Endothelial cell of umbilical vein (primary cell): ENCODE results near the gene ATG101. TPM values are rescaled to one million over a fixed set of nuclear protein-coding genes. Genes with fewer than 3 reads are reported as not detected.
A peak's percentile ranks its signal among the peaks of the same experiment; 100 is the strongest.

Experiments
- BruUV-seq: library from RNA; stranded (reverse); fragments of 400-500 nt; replicated peaks from 2 replicates; lab custom pipeline; 2021; lab: Mats Ljungman, UMichigan
- CTCF ChIA-PET: fragments of 300-600, 350-600 bp; sonication (Branson Sonifier 250); formaldehyde crosslinking; loops from one replicate; lab custom pipeline; 2021; ENCODE audit warnings: antibody characterized with exemption, inconsistent platforms; lab: Charles Lee
- POLR2A ChIA-PET: fragments of 300-600, 350-600 bp; sonication (Branson Sonifier 250); formaldehyde crosslinking; loops from one replicate; lab custom pipeline; 2021; ENCODE audit warnings: antibody characterized with exemption, inconsistent platforms; lab: Charles Lee
- DNase-seq: peaks from one replicate; pipeline ENCODE4 v3.0.0-alpha.2; 2011; ENCODE audit warnings: low read depth, low spot score
- FAIRE-seq: peaks from 2 replicates; lab custom pipeline; 2011; peaks lifted over from hg19 to GRCh38; lab: Jason Lieb, UNC
- H2AFZ ChIP-seq: 2 replicates; pipeline ENCODE4 v1.6.0; 2012; ENCODE audit warnings: low read depth, low read length, control low read depth, inconsistent platforms
- H3K27ac ChIP-seq: 2 replicates; pipeline ENCODE4 v1.5.1; 2011; ENCODE audit warnings: low read depth, mild to moderate bottlenecking, control low read depth, low read length, moderate library complexity; ENCODE audit not compliant: insufficient read depth
- H3K27me3 ChIP-seq, 2 experiments: 2 replicates each; pipeline versions ENCODE4 v1.6.0 to v1.6.1; 2011; ENCODE audit warnings: low read length in 2 of 2, mixed read lengths in 1 of 2; ENCODE audit not compliant: control insufficient read depth in 2 of 2, insufficient read depth in 2 of 2
- H3K36me3 ChIP-seq, 2 experiments: 2 replicates in 1 of 2; 3 replicates in 1 of 2; pipeline ENCODE4 v1.5.1; 2011; ENCODE audit warnings: low read length in 2 of 2, mild to moderate bottlenecking in 1 of 2, moderate library complexity in 1 of 2; ENCODE audit not compliant: control insufficient read depth in 2 of 2, insufficient read depth in 2 of 2; ENCODE audit errors: extremely low read depth in 1 of 2
- H3K4me1 ChIP-seq: 3 replicates; pipeline ENCODE4 v1.5.1; 2011; ENCODE audit warnings: mild to moderate bottlenecking, low read length; ENCODE audit not compliant: control insufficient read depth, insufficient read depth; ENCODE audit errors: extremely low read depth
- H3K4me2 ChIP-seq: 2 replicates; pipeline ENCODE4 v1.6.1; 2011; ENCODE audit warnings: low read length, control low read depth, mixed read lengths; ENCODE audit not compliant: insufficient read depth
- H3K4me3 ChIP-seq, 3 experiments: fragments of 200-600 bp in 1 of 3; sonication (generic), shearing (Covaris generic) in 1 of 3; replicated peaks in 1 of 3; 2 replicates each; pipeline ENCODE4 v1.5.1; 2011 to 2016; ENCODE audit warnings: control low read depth in 3 of 3, low read length in 3 of 3, mild to moderate bottlenecking in 2 of 3, inconsistent platforms in 1 of 3, low read depth in 1 of 3, moderate library complexity in 1 of 3; ENCODE audit not compliant: insufficient read depth in 1 of 3
- H3K79me2 ChIP-seq: 2 replicates; pipeline ENCODE4 v1.6.0; 2012; ENCODE audit warnings: low read length, inconsistent platforms; ENCODE audit not compliant: control insufficient read depth, insufficient read depth
- H3K9ac ChIP-seq: replicated peaks from 2 replicates; pipeline ENCODE3; 2011; ENCODE audit warnings: low read length, control low read depth; ENCODE audit not compliant: insufficient read depth; ENCODE audit errors: extremely low read depth
- H3K9me1 ChIP-seq: replicated peaks from 3 replicates; pipeline ENCODE4 v1.6.0; 2011; ENCODE audit warnings: mild to moderate bottlenecking, low read length; ENCODE audit not compliant: control insufficient read depth, insufficient read depth; ENCODE audit errors: extremely low read depth
- H3K9me3 ChIP-seq: replicated peaks from 2 replicates; pipeline ENCODE4 v1.5.1; 2012; ENCODE audit warnings: low read length, inconsistent platforms; ENCODE audit not compliant: control insufficient read depth, insufficient read depth
- H4K20me1 ChIP-seq: replicated peaks from 2 replicates; pipeline ENCODE3; 2011; ENCODE audit warnings: mild to moderate bottlenecking, low read length; ENCODE audit not compliant: control insufficient read depth, insufficient read depth; ENCODE audit errors: extremely low read depth
- FOS ChIP-seq: IDR thresholded peaks from 2 replicates; pipeline ENCODE4 v1.6.1; 2011; ENCODE audit warnings: mild to moderate bottlenecking, low read length, moderate library complexity, borderline replicate concordance; ENCODE audit not compliant: insufficient read depth
- GATA2 ChIP-seq: IDR thresholded peaks from 2 replicates; pipeline ENCODE4 v1.7.0; 2011; ENCODE audit warnings: low read depth, mild to moderate bottlenecking, moderate library complexity, mixed read lengths, low read length; ENCODE audit not compliant: insufficient read length, insufficient read depth
- JUN ChIP-seq: IDR thresholded peaks from 2 replicates; pipeline ENCODE4 v1.6.1; 2011; ENCODE audit warnings: borderline replicate concordance, low read depth; ENCODE audit not compliant: insufficient read length, insufficient read depth
- MAX ChIP-seq: IDR thresholded peaks from 2 replicates; pipeline ENCODE4 v1.6.1; 2011; ENCODE audit not compliant: insufficient read depth, insufficient read length
- dilution Hi-C: fragments of 300-500 bp; cut with MboI; formaldehyde crosslinking; loops from one replicate; pipeline ENCODE4 v1.15.0; 2019; ENCODE audit warnings: low sequenced_read_pairs; ENCODE audit not compliant: extremely low pct_ligation_motif_present
- intact Hi-C: fragments of 100-400 bp; cut with micrococcal nuclease; formaldehyde crosslinking; loops from one replicate; pipeline ENCODE4 v1.10.0; 2022
- polyA plus RNA-seq, 4 experiments: library from polyadenylated mRNA; depleted of rRNA in 3 of 4; stranded (reverse) in 3 of 4; unstranded in 1 of 4; fragments of >200 nt; gene quantifications; 2 replicates each; pipeline versions ENCODE4 v1.2.1 to v1.2.3, GENCODE V29; 2011 to 2012; ENCODE audit warnings: missing spikeins in 1 of 4
- total RNA-seq: library from RNA; stranded (reverse); gene quantifications from 2 replicates; pipeline ENCODE4 v1.2.3, GENCODE V29; 2021

ATG101 gene
- total and polyA plus RNA-seq, 2 donors (not counting 3 experiments of a cell fraction or from before 2014, with no cell fraction given) = 41.6 to 78.4 TPM

- Histone ChIP-seq H3K4me1 (peaks cover 9% of the 10 kb centered on the region), H2AFZ (peak overlapping the region; percentile 75), H3K27me3 (no peaks in the 10 kb centered on the region), H4K20me1 (no peaks in the 10 kb centered on the region), H3K79me2 (no peaks in the 10 kb centered on the region), H3K4me2 (no peak overlapping the region), H3K9me1 (no peaks in the 10 kb centered on the region), H3K4me3 (no peak overlapping the region), H3K9me3 (no peaks in the 10 kb centered on the region), H3K36me3 (no peaks in the 10 kb centered on the region), H3K27ac (peak overlapping the region; percentile 83), H3K9ac (peak overlapping the region; percentile 56)
- CTCF ChIA-PET = interaction anchor here (0.6 to 4.8 kb wide), 7 partner anchors 19 to 917 kb away, joined by 3 to 46 read pairs (median 3); no protein-coding TSS in a partner anchor
- TF ChIP-seq JUN = peak; percentile 29
- no peak for TF ChIP-seq GATA2
- peak; percentile 53 for TF ChIP-seq FOS
- no peak for TF ChIP-seq MAX
- no TSS peak for BruUV-seq
- peak; percentile 73 for DNase-seq
- dilution Hi-C loops (no loop called here), intact Hi-C loops (loop anchor here (1.0 kb wide), 2 partner anchors 13 to 27 kb away; partner anchors contain the start of gene NR4A1)
- peak; percentile 78 for FAIRE-seq
- POLR2A ChIA-PET = no interaction called here
These were observed 5.7 kb upstream of the ATG101 start for GRCh38 chr12:52063981-52064649.
